Measurements from ENCODE around the gene OR5P2.
"Not testable (repeated sequence)": the region's sequence is repeated elsewhere in the genome, so short reads cannot be mapped to it uniquely, and the experiment has no call there.

OR5P2 gene

GRCh38 chr11:7796842-7797241 lies at the start of gene OR5P2:
Gene OR5P2, minus strand, starts transcription at chr11:7796942. Its CDS starts 0 bp downstream, at chr11:7796942.
- no peak for DNase-seq

- no peak for DNase-seq
Measured at GRCh38 chr11:7846003-7846402, 49.3 kb upstream of the OR5P2 start.

- DNase-seq, result no peak
Measured at GRCh38 chr11:7844986-7845385, 48.2 kb upstream of the OR5P2 start.

DNA sequence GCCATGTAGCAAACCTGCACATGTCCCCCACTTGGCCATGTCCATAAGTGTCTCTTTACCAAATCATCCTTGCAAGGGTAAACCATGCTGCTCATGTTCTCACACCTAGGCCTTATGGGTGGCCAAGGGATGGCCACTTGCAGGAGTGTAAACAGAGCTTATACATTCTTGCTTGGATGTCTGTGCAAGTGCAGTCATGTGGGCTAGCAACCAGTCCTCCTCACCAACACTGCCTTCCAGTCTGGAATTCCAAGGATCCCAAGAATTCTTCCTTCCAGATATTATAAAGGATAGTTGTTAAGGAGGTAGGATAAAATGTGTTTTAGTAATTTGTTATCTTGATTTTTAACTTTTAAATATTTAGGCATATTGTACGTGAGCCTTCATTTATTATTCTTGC lies 47.8 kb upstream of the OR5P2 start:
- no peak for DNase-seq

DNA sequence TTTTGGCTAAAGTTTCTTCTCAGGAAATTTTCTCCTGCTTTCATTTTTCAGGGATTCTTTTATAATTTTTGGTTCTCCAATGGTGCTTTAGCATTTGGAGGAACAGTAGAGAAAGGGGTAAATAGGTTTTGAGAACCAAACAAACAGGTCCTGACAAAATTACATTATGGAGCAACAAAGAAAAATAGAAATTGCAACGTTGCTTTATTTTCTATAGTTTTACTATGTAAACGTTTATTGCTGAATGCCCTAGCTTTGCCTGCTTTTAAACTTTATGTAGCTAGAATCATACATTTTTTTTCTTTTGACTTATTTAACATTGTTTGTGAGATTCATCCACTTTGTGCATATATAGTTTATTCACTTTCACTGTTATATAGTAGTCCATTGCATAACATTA lies 43.8 kb upstream of the OR5P2 start:
- DNase-seq, result no peak

GRCh38 chr11:7833527-7833926 lies 36.8 kb upstream of the OR5P2 start:
- DNase-seq, result no peak

- no peak for DNase-seq
Measured at GRCh38 chr11:7830740-7831139, 34.0 kb upstream of the OR5P2 start, which contains the start of gene OR5P3. Gene OR5P3, minus strand, starts transcription at chr11:7830840.

DNA sequence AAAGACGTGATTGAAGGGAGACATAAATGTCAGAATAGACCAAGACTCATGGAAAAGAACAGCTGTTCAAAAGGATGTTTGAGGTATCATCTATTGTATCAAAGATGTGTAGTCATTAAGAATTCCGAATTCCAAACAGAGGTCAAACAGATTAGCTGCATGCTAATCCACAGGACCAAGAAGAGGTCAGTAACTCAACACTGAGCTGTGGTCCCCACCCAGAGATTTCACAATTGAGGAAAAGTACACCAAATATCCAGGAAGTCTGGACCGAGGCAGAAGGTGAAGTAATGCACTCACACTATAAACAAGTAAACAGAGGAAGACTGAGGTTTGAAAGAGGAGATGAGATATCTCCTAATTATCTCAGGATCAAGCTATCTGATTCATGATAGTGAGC lies 29.6 kb upstream of the OR5P2 start:
- no peak for DNase-seq

GRCh38 chr11:7820417-7820816 lies 23.7 kb upstream of the OR5P2 start:
- not testable (repeated sequence) for DNase-seq

DNA sequence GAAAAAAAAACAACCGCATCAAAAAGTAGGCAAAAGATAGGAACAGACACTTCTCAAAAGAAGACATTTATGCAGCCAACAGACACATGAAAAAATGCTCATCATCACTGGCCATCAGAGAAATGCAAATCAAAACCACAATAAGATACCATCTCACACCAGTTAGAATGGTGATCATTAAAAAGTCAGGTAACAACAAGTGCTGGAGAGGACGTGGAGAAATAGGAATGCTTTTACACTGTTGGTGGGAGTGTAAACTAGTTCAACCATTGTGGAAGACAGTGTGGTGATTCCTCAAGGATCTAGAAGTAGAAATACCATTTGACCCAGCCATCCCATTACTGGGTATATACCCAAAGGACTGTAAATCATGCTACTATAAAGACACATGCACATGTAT lies 18.2 kb upstream of the OR5P2 start:
- DNase-seq, result not testable (repeated sequence)

DNA sequence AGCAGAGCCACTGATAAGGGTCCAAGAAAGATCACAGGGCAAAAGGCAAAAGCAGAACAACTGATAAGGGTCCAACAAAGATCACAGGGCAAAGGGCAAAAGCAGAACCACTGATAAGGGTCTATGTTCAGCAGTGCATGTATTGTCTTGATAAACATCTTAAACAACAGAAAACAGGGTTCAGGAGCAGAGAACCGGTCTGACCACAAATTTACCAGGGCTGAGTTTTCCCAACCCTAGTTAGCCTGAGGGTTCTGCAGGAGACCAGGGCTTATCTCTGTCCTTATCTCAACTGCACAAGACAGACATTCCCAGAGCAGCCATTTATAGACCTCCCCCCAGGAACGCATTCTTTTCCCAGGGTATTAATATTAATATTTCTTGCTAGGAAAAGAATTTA lies 13.6 kb upstream of the OR5P2 start:
- not testable (repeated sequence) for DNase-seq

DNA sequence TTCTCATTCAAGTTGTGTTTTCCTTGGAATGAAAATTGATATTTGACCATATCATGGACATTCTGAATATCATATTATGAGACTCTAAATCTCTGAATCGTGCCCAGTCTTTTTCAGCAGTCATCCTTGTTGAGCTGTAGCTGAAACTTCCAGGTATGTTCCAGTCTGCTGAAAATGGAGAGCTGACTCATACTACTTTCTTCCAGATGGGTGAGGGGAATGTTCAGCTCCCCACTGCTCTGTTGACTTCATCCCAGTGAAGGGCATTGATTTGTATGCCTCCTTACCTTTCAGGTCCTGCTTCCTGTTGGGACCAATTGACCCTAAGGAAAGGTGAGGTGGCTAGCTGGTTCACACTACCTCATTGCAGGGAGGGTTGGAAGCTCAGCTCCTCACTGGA lies 3.5 kb downstream of the OR5P2 start:
- no peak for DNase-seq

GRCh38 chr11:7787239-7787638 lies 9.5 kb downstream of the OR5P2 start:
- no peak for DNase-seq

DNA sequence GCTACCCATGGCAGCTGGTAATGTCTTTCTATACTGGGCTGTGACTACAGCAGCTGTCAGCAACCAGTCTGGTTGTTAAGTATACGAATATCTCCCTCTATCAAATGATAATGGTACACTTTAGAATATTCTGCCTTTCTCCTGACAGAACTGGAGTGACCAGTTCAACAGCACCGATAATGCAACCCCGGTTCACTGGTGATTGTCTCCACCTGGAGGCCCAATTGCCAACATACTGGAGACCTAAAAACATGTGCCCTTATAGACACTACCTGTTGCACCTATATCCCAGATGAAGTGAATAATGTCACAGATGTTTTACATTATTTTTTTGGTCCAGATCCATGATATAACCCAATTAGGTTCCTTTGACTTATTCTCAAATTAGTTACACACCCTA lies 21.1 kb downstream of the OR5P2 start:
- DNase-seq, result no peak

DNA sequence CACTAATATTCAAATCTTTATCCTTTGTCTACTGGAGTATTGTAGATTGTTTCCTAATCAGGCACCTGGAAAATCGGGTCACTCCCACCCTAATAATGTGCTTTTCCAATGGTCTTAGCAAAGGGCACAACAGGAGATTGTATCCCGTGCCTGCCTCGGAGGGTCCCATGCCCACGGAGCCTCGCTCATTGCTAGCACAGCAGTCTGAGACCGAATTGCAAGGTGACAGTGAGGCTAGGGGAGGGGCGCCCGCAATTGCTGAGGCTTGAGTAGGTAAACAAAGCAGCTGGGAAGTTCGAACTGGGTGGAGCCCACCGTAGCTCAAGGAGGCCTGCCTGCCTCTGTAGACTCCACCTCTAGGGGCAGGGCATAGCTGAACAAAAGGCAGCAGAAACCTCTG lies 32.4 kb downstream of the OR5P2 start:
- not testable (repeated sequence) for DNase-seq

GRCh38 chr11:7759010-7759409 lies 37.7 kb downstream of the OR5P2 start:
- no peak for DNase-seq

DNA sequence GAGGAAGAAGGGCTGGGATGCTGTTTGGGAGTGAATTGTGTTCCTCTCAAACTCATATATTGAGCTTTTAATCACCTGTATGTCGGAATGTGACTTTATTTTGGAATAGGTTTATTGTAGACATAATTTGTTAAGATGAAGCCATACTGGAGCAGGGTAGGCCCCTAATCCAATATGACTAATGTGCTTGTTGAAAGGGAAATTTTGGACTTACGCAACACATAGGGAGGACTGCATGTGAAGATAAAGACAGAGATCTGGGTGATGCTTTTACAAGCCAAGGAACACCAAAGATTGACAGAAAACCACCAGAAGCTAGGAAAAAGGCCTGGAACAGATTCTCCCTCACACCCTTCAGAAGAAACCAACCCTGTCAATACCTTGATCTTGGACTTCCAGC lies 47.3 kb downstream of the OR5P2 start:
- no peak for DNase-seq

Measured in retina (tissue), 1 donor.